Mesothelial cell of epicardium (in vitro differentiated cells): ENCODE results near the gene DRG1. TPM values are rescaled to one million over a fixed set of nuclear protein-coding genes. Genes with fewer than 3 reads are reported as not detected.
A peak's percentile ranks its signal among the peaks of the same experiment; 100 is the strongest.
"Not testable (repeated sequence)": the region's sequence is repeated elsewhere in the genome, so short reads cannot be mapped to it uniquely, and the experiment has no call there.

Experiments
- DNase-seq, 2 experiments: peaks; one replicate each; pipeline ENCODE4 v3.0.0; 2021; ENCODE audit warnings: low spot score in 2 of 2; ENCODE audit not compliant: unreplicated experiment in 2 of 2
- H3K27ac Mint-ChIP-seq: 2 replicates; pipeline ENCODE4 v1.8.0; 2021; ENCODE audit warnings: mixed read lengths
- H3K27me3 Mint-ChIP-seq: 2 replicates; pipeline ENCODE4 v1.8.0; 2021; ENCODE audit warnings: low read depth, mixed read lengths
- H3K36me3 Mint-ChIP-seq: 2 replicates; pipeline ENCODE4 v1.8.0; 2021; ENCODE audit warnings: mixed read lengths
- H3K4me1 Mint-ChIP-seq: 2 replicates; pipeline ENCODE4 v1.8.0; 2021; ENCODE audit warnings: mixed read lengths
- H3K4me3 Mint-ChIP-seq: 2 replicates; pipeline ENCODE4 v1.8.0; 2021; ENCODE audit warnings: mild to moderate bottlenecking, moderate library complexity, mixed read lengths
- H3K9me3 Mint-ChIP-seq: 2 replicates; pipeline ENCODE4 v1.8.0; 2021; ENCODE audit warnings: mixed read lengths
- CTCF ChIP-seq: fragments of 200-600 bp; sonication (generic); IDR thresholded peaks from one replicate; pipeline ENCODE4 v1.5.0; 2021; ENCODE audit warnings: antibody characterized with exemption; ENCODE audit not compliant: unreplicated experiment
- total RNA-seq: library from RNA; stranded (reverse); gene quantifications from 3 replicates; pipeline ENCODE4 v1.2.1, GENCODE V29; 2021

DRG1 gene
- total RNA-seq, 1 donor from 2014 or later, result 62.9 TPM

DNA sequence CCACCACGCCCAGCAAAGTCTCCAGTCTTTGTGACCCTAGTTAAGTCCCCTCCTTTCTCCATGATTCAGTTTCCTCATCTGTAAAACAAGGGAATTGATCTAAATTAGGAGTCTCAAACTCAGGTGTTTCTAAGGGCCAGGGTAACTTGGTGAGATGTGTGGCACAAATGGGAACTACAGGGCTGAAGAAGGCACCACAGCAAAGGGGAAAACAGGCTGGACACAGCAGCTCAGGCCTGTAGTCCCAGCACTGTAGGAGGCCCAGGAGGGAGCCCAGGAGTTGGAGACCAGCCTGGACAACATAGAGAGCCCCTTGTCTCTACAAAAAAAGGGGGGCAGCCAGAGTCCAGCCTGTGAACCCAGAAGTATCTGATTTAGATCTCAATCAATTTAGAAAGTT lies 37.7 kb upstream of the DRG1 start:
- no peak overlapping the region for H3K27ac Mint-ChIP-seq
- no peaks in the 10 kb centered on the region for H3K36me3 Mint-ChIP-seq
- no peak for TF ChIP-seq CTCF
- no peaks in the 10 kb centered on the region for H3K9me3 Mint-ChIP-seq
- H3K4me1 Mint-ChIP-seq, result no peaks in the 10 kb centered on the region
- H3K27me3 Mint-ChIP-seq, result no peaks in the 10 kb centered on the region
- DNase-seq, result no peak
- H3K4me3 Mint-ChIP-seq, result no peak overlapping the region

GRCh38 chr22:31363885-31364465 lies 35.4 kb upstream of the DRG1 start:
- H3K4me3 Mint-ChIP-seq, result no peak overlapping the region
- no peak overlapping the region for H3K27ac Mint-ChIP-seq
- H3K27me3 Mint-ChIP-seq, result no peaks in the 10 kb centered on the region
- H3K9me3 Mint-ChIP-seq, result no peaks in the 10 kb centered on the region
- no peaks in the 10 kb centered on the region for H3K4me1 Mint-ChIP-seq
- DNase-seq, result no peak
- H3K36me3 Mint-ChIP-seq, result no peaks in the 10 kb centered on the region
- no peak for TF ChIP-seq CTCF

GRCh38 chr22:31367426-31367825 lies 32.0 kb upstream of the DRG1 start:
- no peaks in the 10 kb centered on the region for H3K4me1 Mint-ChIP-seq
- no peak overlapping the region for H3K27ac Mint-ChIP-seq
- no peak for TF ChIP-seq CTCF
- no peak overlapping the region for H3K4me3 Mint-ChIP-seq
- no peak for DNase-seq
- H3K9me3 Mint-ChIP-seq, result no peaks in the 10 kb centered on the region
- H3K36me3 Mint-ChIP-seq, result no peaks in the 10 kb centered on the region
- H3K27me3 Mint-ChIP-seq, result no peaks in the 10 kb centered on the region

- Mint-ChIP-seq H3K4me3 (no peak overlapping the region), H3K36me3 (no peaks in the 10 kb centered on the region), H3K4me1 (peaks cover 9% of the 10 kb centered on the region), H3K27ac (peak overlapping the region; percentile 81), H3K27me3 (no peaks in the 10 kb centered on the region), H3K9me3 (no peaks in the 10 kb centered on the region)
- DNase-seq, result no peak
- no peak for TF ChIP-seq CTCF
These were observed 21.8 kb upstream of the DRG1 start for GRCh38 chr22:31377612-31378011.

DNA sequence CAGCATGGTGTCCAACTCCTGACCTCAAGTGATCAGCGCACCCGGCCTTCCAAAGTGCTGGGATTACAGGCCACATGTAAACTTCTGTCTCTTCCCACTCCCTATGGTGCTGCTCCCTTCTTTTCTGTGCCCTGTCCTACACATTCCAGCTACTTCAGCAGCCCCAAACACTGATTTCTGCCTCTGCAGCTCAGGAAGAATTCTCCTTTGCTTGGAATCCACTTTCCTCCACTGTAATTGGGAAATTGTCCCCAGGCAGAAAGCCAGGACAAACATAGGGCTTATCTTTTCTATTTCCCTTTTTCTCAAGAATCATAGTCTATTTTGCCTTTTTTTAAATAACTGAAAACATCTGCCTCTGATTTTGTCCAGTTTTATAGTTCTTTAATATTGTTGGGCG lies 21.3 kb upstream of the DRG1 start:
- Mint-ChIP-seq H3K27me3 (no peaks in the 10 kb centered on the region), H3K27ac (peak overlapping the region; percentile 81), H3K36me3 (no peaks in the 10 kb centered on the region), H3K9me3 (no peaks in the 10 kb centered on the region), H3K4me1 (peaks cover 9% of the 10 kb centered on the region), H3K4me3 (peak overlapping the region; percentile 31)
- TF ChIP-seq CTCF, result no peak
- DNase-seq, result no peak

- not testable (repeated sequence) for H3K27ac Mint-ChIP-seq, DNase-seq, H3K36me3 Mint-ChIP-seq, H3K4me1 Mint-ChIP-seq, H3K27me3 Mint-ChIP-seq, H3K4me3 Mint-ChIP-seq, H3K9me3 Mint-ChIP-seq
These were observed 20.8 kb upstream of the DRG1 start for GRCh38 chr22:31378651-31379050.
